ENCODE results near the gene NDUFA8.
A peak's percentile ranks its signal among the peaks of the same experiment; 100 is the strongest.

The NDUFA8 gene

GRCh38 chr9:122184551-122184950 lies 25.0 kb upstream of the NDUFA8 start:
- no peak for DNase-seq (ENCODE audit: low spot score)

- DNase-seq (ENCODE audit: low spot score) = no peak
Observed at GRCh38 chr9:122183501-122183900, 23.9 kb upstream of the NDUFA8 start.

GRCh38 chr9:122180633-122181032 lies 21.1 kb upstream of the NDUFA8 start:
- DNase-seq (ENCODE audit: low spot score) = no peak

GRCh38 chr9:122179690-122180074 lies 20.1 kb upstream of the NDUFA8 start:
- DNase-seq (ENCODE audit: low spot score) = no peak

- no peak for DNase-seq (ENCODE audit: low spot score)
Observed at GRCh38 chr9:122179054-122179689, 19.6 kb upstream of the NDUFA8 start.

GRCh38 chr9:122176916-122177315 lies 17.3 kb upstream of the NDUFA8 start:
- no peak for DNase-seq (ENCODE audit: low spot score)

GRCh38 chr9:122173670-122174069 lies 14.1 kb upstream of the NDUFA8 start:
- no peak for DNase-seq (ENCODE audit: low spot score)

- no peak for DNase-seq (ENCODE audit: low spot score)
Observed at GRCh38 chr9:122172131-122172530, 12.6 kb upstream of the NDUFA8 start.

- DNase-seq (ENCODE audit: low spot score) = no peak
Observed at GRCh38 chr9:122168356-122168755, 8.8 kb upstream of the NDUFA8 start.

- DNase-seq (ENCODE audit: low spot score) = no peak
Observed at GRCh38 chr9:122164286-122164685, 4.7 kb upstream of the NDUFA8 start.

GRCh38 chr9:122162415-122162814 lies 2.8 kb upstream of the NDUFA8 start:
- DNase-seq (ENCODE audit: low spot score) = no peak

GRCh38 chr9:122159925-122160246 lies 307 bp upstream of the NDUFA8 start:
- DNase-seq (ENCODE audit: low spot score) = no peak

- DNase-seq (ENCODE audit: low spot score) = peak; percentile 50
Observed at GRCh38 chr9:122158202-122158601, 1.4 kb downstream of the NDUFA8 start.

- DNase-seq (ENCODE audit: low spot score) = no peak
Observed at GRCh38 chr9:122155796-122156195, 3.8 kb downstream of the NDUFA8 start.

GRCh38 chr9:122151267-122151828 lies 8.2 kb downstream of the NDUFA8 start:
- DNase-seq (ENCODE audit: low spot score) = no peak

GRCh38 chr9:122145592-122145863 lies 14.1 kb downstream of the NDUFA8 start:
- no peak for DNase-seq (ENCODE audit: low spot score)

GRCh38 chr9:122144836-122145591 lies 14.6 kb downstream of the NDUFA8 start:
- no peak for DNase-seq (ENCODE audit: low spot score)

GRCh38 chr9:122143876-122144405 lies 15.6 kb downstream of the NDUFA8 start:
- DNase-seq (ENCODE audit: low spot score) = no peak

- DNase-seq (ENCODE audit: low spot score) = no peak
Observed at GRCh38 chr9:122143296-122143695, 16.3 kb downstream of the NDUFA8 start.

GRCh38 chr9:122141671-122142070 lies 17.9 kb downstream of the NDUFA8 start:
- no peak for DNase-seq (ENCODE audit: low spot score)

GRCh38 chr9:122140368-122141193 lies 19.0 kb downstream of the NDUFA8 start:
- no peak for DNase-seq (ENCODE audit: low spot score)

- DNase-seq (ENCODE audit: low spot score) = no peak
Observed at GRCh38 chr9:122138560-122139268, 20.9 kb downstream of the NDUFA8 start.
